CD4-positive, alpha-beta T cell treated with Interferon gamma for 1 hour (primary cell): ENCODE results near the gene ADAM33.

ENCODE experiments used
- DNase-seq: peaks from one replicate; pipeline ENCODE4 v3.0.0-alpha.2; 2020

The ADAM33 gene

GRCh38 chr20:3663031-3663701, 18.6 kb downstream of the ADAM33 start, which contains the start of gene GFRA4:
Gene GFRA4 (minus strand): TSS chr20:3663399. CDS start chr20:3663399, 0 bp downstream.
- DNase-seq, result no peak

- no peak for DNase-seq
These were observed 19.8 kb downstream of the ADAM33 start for GRCh38 chr20:3661814-3662665.

GRCh38 chr20:3661060-3661813, 20.6 kb downstream of the ADAM33 start:
- no peak for DNase-seq

GRCh38 chr20:3660262-3661059, 21.3 kb downstream of the ADAM33 start:
- no peak for DNase-seq

GRCh38 chr20:3659492-3660261, 22.1 kb downstream of the ADAM33 start:
- no peak for DNase-seq

GRCh38 chr20:3658716-3659491, 22.9 kb downstream of the ADAM33 start:
- no peak for DNase-seq

- DNase-seq, result no peak
These were observed 23.6 kb downstream of the ADAM33 start for GRCh38 chr20:3658019-3658715.

- DNase-seq, result no peak
These were observed 26.7 kb downstream of the ADAM33 start for GRCh38 chr20:3655131-3655405.

GRCh38 chr20:3654326-3655130, 27.3 kb downstream of the ADAM33 start:
- no peak for DNase-seq

- no peak for DNase-seq
These were observed 27.9 kb downstream of the ADAM33 start for GRCh38 chr20:3653921-3654320.

- DNase-seq, result no peak
These were observed 28.9 kb downstream of the ADAM33 start for GRCh38 chr20:3652676-3653596.

- no peak for DNase-seq
These were observed 29.6 kb downstream of the ADAM33 start for GRCh38 chr20:3652221-3652620.

GRCh38 chr20:3651204-3651962, 30.4 kb downstream of the ADAM33 start:
- no peak for DNase-seq

- no peak for DNase-seq
These were observed 32.9 kb downstream of the ADAM33 start for GRCh38 chr20:3648951-3649350.

- DNase-seq, result no peak
These were observed 34.3 kb downstream of the ADAM33 start for GRCh38 chr20:3647473-3647872.

- DNase-seq, result no peak
These were observed 35.2 kb downstream of the ADAM33 start for GRCh38 chr20:3646651-3647050.

- no peak for DNase-seq
These were observed 35.8 kb downstream of the ADAM33 start for GRCh38 chr20:3646067-3646440.
